Cortex of kidney (tissue), 1 donor: ENCODE data around the gene SDC1.

ENCODE experiments used
- DNase-seq: peaks from one replicate; lab custom pipeline; 2025; lab: John Stamatoyannopoulos, UW

The SDC1 gene

DNA sequence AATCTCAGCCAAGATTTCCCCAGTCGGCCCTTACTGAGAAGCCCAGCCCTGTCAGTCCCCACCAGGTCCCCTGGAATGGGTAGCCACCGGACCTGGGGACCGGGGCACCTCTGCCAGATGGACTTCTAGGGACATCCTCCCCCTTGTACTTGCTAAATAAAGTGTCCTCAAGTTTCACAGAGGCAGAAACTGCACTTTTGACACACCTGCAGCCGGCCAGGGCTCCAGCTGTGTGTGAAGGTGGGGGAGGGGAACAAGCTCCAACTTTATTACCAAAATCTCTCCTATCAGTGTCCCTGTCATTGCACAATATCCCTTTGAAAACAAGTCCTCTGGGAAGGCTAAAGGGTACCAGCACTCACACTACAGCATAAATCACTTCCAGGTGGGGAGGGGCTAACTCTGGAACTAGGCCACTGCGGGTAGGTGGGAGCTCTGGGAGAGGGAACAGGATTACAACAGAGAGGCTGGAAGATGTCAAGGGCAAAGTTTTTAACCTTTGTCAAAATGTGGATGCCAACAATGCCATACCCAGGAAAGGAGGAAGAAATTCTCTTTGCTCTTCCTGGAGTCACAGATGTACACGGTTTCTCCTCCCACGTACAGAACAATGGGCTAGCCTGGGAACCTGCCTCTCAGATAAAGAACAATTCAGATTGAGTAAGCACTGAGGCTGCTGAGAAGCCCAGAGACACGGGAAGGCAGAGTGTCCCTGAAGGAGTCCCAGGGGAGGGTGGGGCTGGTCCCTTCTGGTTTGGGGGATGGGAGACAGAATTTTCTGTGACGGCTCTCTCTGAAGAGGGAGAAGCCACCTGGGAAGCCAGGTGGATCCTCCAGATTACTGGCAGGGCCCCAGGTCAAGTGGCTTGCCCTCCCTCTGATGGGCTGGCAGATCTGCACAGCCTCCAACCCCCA lies 11.0 kb downstream of the SDC1 start:
- DNase-seq: no peak

GRCh38 chr2:20212871-20213503 lies 11.9 kb downstream of the SDC1 start:
- no peak for DNase-seq

- no peak for DNase-seq
Observed at GRCh38 chr2:20212459-20212870, 12.5 kb downstream of the SDC1 start.

DNA sequence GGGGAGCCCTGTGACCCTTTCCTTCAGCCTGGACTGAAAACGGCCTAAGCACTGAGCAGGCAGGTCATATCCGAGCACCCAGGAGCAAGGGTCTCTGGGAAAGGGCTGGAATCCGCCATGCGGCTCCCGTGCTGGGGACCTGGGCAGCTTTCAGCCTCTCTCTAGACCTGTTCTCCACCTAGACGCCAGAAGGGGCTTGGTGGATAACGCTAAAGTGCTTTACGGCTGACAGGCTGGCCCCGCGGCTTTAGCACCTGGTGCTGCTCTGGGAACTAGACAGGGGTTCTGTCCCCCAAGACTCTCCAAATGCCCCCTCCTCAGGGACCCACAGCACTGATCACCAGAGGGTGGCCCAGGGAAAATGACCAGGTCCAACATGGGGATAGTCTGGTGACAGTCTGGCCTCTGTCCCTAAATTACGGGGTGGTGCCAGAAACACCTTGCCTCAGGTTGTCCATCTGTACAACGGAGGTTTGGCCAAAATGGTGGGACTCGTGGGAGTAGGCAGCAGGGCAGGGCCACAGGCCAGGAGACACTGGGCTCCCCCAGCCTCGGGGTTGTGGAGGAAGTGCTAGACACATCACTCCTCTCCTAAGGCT lies 13.0 kb downstream of the SDC1 start:
- DNase-seq: no peak

DNA sequence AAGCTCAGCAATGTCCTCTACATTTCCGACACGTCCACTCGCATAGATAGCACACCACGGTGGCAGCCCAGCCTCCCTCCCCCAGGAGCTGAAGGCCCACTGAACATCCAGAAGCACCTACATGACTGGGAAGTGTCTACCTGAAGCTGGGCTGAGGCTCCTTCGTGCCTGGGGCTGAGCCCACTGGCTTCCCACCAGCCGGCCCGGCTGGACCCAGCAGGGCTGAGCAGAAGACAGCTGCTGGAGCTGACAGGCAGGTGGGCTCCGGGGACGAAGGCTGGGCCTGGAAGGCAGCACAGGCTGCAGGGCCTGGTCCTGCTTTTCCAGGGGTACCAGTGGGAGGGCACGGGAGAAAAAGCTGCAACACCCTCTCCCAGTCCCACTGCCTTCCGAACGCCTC lies 13.5 kb downstream of the SDC1 start:
- DNase-seq: no peak

GRCh38 chr2:20210462-20210861 lies 14.5 kb downstream of the SDC1 start:
- no peak for DNase-seq

DNA sequence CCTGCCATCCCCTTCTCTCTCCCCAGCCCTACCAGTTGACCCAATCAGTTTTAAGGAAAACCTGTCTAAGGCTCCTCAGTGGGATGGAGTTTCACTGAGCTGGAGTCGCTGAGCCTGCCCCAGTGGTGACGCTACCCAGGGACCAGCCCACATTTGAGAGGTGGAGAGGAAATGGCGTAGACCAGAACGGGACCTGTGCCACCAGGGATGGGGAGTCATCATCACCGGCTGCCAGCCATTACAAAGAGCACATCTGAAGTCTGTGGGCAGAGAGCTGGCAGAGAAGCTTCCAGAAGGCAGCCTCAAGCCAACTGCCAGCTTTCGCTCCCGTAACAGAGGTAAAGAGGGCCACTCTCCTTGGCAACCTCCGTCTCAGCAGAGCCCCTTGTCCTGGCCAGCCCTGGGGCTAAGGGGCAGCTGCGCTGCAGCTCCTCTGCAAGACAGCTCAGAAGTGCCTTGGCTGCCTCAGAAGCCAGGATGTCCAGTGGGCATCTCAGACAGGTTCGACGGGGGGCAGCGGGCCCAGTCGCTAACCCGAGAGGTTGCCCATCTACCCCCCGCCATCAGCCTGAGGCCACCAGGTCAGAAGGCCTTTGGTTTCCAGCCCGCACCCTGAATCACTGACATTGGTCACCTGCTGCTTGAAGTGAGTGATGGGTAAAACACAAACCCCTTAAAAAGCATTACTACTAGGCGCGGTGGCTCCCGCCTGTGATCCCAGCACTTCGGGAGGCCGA lies 15.4 kb downstream of the SDC1 start:
- no peak for DNase-seq

GRCh38 chr2:20208476-20208859 lies 16.5 kb downstream of the SDC1 start:
- DNase-seq: no peak

DNA sequence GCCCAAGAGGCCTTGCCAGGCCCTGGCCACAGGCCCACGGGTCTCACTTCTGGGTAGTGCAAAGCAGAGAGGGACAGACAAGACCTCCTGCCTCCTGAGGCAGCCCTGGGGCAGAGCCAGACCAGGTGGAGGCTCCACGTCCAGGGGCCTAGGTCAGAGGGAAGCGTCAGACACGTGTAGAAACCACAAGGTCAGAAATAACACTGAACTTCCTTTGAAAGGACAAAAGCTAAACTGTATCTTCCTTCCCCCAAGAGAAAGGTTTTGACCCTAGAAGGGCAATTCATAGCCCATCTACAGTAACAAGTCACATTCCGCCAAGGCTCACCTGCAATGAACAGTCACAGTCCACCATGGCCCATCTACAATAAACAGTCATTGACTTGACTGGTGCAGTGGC lies 17.9 kb downstream of the SDC1 start:
- no peak for DNase-seq

GRCh38 chr2:20205915-20206524 lies 18.9 kb downstream of the SDC1 start:
- DNase-seq: no peak

DNA sequence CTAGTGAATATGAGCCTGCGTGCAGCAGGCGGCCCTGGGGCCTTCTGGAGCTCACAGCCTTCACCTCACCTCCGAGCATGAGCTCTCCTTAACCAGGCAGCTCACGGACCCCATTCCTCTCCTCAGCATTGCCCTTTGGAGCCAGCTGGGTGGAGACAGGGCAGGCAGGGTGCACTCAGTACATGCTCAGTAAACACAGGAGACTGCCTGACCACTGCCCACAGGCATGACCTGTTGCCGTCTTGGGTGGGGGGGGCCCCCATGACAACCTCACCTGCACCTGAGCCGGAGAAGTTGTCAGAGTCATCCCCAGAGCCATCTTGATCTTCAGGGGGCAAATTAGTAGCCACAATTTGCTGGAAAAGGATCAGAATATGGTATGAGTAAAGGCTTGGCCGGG lies 19.9 kb downstream of the SDC1 start:
- no peak for DNase-seq

- no peak for DNase-seq
Observed at GRCh38 chr2:20203521-20204225, 21.3 kb downstream of the SDC1 start.

DNA sequence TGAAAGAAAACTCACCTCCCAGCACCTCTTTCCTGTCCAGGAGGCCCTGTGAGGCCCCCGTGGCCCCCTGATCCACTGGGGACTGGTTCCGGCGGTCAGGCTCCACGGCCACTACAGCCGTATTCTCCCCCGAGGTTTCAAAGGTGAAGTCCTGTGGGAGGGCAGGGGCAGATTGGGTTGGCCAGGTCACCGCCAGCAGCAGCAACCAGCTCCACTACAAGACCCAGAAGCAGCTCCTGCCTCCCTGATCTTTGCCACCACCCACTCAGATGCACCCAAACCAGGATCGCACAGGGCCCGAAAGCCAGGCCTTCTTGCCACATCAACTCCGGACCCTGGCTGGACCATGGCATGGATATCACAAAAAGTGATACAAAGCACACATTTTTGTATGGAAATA lies 21.9 kb downstream of the SDC1 start:
- no peak for DNase-seq

DNA sequence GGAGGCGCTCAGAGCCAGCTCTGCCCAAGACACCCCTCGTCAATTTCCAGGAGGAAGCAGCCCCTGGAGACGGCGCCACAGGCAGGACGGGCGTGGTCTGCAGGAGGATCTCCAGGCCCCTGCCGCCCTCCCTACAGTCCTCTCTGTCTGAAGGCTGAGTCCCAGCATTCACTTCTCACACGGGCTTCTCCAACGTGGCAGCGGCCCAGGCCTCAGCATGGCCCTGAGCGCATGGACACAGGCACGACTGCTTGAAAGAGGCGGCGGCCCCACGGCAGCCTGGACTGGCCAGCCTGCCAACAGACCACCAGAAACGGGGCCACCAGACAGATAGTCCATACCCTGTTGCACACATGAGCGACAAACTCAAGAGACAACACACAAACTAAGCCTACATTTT lies 23.3 kb downstream of the SDC1 start:
- no peak for DNase-seq

DNA sequence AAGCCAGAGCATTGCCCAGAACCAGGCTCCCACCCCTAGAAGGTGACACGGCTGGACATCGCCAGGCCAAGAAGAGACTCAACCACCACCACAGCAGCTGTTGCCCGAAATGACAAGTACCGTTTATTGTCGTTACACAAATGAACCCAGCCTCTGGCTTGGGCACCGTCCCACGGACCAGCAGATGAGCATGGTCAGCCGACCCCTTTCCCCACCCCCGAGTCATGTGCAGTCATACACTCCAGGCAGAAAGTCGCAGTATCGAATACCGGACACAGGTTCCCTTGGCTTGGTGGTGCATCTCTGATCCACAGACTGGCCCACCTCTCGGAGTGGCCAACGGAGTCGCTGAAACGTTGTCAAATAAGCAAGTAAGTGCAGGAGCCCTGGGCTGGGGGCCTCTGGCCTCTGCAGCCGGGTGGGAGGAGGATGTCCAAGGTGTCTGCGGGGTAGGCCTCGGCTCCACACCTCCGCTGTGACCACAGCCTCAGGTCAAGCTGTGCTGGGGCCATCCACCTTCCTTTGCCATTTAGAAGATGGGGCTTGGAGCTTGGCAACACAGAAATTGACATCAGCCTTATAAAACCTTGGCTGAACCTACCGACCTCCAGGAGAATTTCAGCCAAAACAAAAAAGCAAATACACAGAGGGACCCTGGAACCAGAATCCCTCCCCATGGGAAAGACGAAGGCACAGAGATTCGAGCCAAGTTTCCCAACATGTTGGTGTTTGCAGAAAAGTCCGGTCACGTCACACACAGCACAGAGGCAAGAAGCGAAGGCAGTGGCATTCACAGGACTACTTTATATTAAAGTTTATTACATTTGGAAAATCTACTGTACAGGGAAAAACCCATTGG lies 24.0 kb downstream of the SDC1 start:
- DNase-seq: no peak

GRCh38 chr2:20199633-20200270 lies 25.2 kb downstream of the SDC1 start:
- no peak for DNase-seq

DNA sequence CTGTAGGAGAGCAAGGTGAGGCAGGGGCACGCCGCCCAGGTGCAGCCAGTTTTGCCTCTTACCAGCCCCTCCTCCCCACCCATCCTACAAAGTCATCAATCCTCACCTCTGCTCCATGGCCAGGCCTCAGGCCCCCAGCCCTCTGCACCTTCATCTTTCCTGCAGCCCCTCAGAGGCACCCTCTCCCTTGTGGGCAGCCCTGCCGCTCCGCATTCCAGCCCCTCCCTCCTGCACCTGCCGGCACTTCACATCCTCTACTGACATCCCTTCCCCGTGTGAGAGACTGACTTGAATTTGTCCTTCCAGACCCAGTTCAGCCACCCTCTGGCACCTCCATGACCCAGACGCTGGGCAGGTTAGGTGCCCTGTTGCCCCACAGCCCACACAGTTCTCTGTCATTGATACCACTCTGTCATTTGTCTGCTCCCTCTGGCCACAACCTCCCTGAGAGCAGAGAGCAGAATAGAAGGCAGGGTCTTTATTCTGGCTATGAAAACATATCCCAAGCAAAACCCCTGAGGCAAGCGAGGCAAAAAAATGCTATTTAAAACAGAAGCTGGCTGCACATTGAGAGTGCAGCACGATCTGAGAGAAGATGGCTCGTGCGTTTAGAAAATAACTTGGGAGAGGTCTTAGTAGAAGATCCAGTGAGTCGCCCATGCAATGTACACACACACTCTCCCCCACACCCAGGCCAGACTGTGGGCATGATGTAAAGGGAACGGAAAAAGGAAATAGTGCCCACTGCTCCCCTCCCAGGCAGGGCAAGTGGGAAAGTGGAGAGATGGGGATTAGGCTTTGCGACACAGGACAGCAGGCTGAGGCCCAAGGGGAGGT lies 25.9 kb downstream of the SDC1 start:
- no peak for DNase-seq

DNA sequence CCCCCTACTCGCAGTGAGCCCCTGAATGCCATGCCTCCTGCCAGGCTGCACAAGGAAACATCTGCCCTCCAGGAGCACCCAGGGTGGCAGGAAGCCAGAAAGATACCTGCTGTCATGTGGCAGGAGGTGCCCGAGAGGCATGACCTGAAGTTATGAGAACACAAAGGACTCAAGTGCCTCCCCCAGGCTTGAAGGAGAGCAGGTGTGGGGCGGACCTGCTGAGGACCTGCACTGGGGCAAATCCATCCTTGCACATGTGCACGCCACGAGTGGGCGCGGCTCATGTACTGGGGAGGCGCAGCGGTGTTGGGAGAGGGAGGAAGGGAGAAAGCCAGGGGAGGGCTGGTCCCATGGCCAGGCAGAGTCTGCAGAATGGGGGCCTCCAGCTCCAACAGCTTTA lies 26.9 kb downstream of the SDC1 start:
- DNase-seq: no peak

GRCh38 chr2:20197192-20197591 lies 27.7 kb downstream of the SDC1 start:
- no peak for DNase-seq
